ENCODE results near the gene SERPINB1. TPM values are rescaled to one million over a fixed set of nuclear protein-coding genes. Genes with fewer than 3 reads are reported as not detected.

The SERPINB1 gene
- total and polyA plus RNA-seq, 2 donors from 2014 or later, result 37.4 to 86.4 TPM

DNA sequence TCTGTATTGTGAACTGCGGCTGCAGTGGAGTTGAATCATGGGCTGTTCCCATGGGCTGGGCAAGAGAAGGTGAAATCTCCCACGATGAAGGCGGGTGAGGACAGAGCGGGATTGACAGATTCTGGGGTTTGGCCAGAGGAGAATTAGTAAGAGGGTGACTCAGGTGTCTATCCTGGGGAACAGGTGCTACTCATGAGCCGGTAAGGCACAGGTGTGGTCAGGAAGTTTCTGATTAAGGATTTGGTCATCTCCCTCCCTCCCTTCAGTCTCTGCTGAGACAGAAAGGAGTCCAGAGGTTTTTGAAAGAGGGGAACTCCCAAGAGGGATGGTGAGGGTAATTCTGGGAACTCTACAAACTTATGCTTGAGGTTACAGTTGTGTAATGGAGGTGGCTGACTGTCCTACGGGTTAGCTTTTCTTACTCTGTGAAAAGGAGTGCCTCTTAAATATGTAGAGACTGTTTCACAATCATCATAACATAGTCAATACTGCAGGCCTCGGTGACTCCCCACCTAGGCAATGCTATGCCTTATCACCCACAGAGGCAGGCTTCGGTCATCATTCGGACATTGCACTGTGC is 31.5 kb downstream of the SERPINB1 start:
- no peak overlapping the region for H3K27ac ChIP-seq (ENCODE audit: low read depth in 2 of 2, low read length in 2 of 2)
- H3K4me3 ChIP-seq (ENCODE audit: low read length in 3 of 3), result no peak overlapping the region
- no peaks in the 10 kb centered on the region for H3K36me3 ChIP-seq (ENCODE audit: control insufficient read depth in 2 of 3, insufficient read depth in 3 of 3, low read length in 3 of 3)
- intact Hi-C loops (cut with DNase I), result no loop called here
- TF ChIP-seq, protein P1, sequence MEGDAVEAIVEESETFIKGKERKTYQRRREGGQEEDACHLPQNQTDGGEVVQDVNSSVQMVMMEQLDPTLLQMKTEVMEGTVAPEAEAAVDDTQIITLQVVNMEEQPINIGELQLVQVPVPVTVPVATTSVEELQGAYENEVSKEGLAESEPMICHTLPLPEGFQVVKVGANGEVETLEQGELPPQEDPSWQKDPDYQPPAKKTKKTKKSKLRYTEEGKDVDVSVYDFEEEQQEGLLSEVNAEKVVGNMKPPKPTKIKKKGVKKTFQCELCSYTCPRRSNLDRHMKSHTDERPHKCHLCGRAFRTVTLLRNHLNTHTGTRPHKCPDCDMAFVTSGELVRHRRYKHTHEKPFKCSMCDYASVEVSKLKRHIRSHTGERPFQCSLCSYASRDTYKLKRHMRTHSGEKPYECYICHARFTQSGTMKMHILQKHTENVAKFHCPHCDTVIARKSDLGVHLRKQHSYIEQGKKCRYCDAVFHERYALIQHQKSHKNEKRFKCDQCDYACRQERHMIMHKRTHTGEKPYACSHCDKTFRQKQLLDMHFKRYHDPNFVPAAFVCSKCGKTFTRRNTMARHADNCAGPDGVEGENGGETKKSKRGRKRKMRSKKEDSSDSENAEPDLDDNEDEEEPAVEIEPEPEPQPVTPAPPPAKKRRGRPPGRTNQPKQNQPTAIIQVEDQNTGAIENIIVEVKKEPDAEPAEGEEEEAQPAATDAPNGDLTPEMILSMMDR (IDR thresholded peaks at IDR 0.05; ENCODE audit: borderline replicate concordance, extremely low read depth, insufficient read depth), result no peak
- H3K4me1 ChIP-seq (ENCODE audit: control insufficient read depth in 2 of 3, insufficient read depth in 2 of 3, low read depth in 1 of 3, low read length in 3 of 3), result peaks cover 0 to 3% (median 0%) of the 10 kb centered on the region in 3 donors
- no peak for FAIRE-seq
- H3K9me3 ChIP-seq (ENCODE audit: control insufficient read depth in 2 of 3, insufficient read depth in 1 of 3, low read length in 3 of 3), result no peaks in the 10 kb centered on the region
- no peak overlapping the region for H3K9ac ChIP-seq (ENCODE audit: low read length in 3 of 3)
- no peaks in the 10 kb centered on the region for H3K27me3 ChIP-seq (ENCODE audit: control insufficient read depth, insufficient read depth, low read length)
- no peak for DNase-seq

DNA sequence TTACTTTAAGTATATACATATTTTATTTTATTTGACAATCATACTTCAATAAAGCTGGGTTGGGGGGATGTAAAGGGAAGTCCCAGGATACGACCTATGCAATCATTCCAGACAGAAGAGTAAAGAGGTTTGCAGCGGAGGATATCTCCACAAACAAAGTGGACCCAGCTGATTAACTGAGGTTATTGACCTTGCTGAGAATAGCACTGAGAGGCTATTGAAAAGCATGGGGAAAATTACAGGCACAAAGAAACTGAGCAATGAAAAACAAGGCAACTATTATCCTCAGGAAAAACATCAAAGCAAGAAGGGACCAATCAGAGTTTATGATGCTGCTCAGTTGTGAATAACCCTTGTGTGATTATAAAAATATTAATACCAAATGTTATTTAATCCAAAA is 32.6 kb downstream of the SERPINB1 start:
- no peak for FAIRE-seq
- DNase-seq, result no peak
- H3K4me3 ChIP-seq (ENCODE audit: low read length in 3 of 3), result no peak overlapping the region
- TF ChIP-seq, protein P1 (IDR thresholded peaks at IDR 0.05; ENCODE audit: borderline replicate concordance, extremely low read depth, insufficient read depth), result no peak
- no peak overlapping the region for H3K27ac ChIP-seq (ENCODE audit: low read depth in 2 of 2, low read length in 2 of 2)
- H3K36me3 ChIP-seq (ENCODE audit: control insufficient read depth in 2 of 3, insufficient read depth in 3 of 3, low read length in 3 of 3), result no peaks in the 10 kb centered on the region
- intact Hi-C loops (cut with DNase I), result no loop called here
- H3K4me1 ChIP-seq (ENCODE audit: control insufficient read depth in 2 of 3, insufficient read depth in 2 of 3, low read depth in 1 of 3, low read length in 3 of 3), result peaks cover 0 to 13% (median 0%) of the 10 kb centered on the region in 3 donors
- no peak overlapping the region for H3K9ac ChIP-seq (ENCODE audit: low read length in 3 of 3)
- H3K9me3 ChIP-seq (ENCODE audit: control insufficient read depth in 2 of 3, insufficient read depth in 1 of 3, low read length in 3 of 3), result no peaks in the 10 kb centered on the region
- H3K27me3 ChIP-seq (ENCODE audit: control insufficient read depth, insufficient read depth, low read length), result no peaks in the 10 kb centered on the region

DNA sequence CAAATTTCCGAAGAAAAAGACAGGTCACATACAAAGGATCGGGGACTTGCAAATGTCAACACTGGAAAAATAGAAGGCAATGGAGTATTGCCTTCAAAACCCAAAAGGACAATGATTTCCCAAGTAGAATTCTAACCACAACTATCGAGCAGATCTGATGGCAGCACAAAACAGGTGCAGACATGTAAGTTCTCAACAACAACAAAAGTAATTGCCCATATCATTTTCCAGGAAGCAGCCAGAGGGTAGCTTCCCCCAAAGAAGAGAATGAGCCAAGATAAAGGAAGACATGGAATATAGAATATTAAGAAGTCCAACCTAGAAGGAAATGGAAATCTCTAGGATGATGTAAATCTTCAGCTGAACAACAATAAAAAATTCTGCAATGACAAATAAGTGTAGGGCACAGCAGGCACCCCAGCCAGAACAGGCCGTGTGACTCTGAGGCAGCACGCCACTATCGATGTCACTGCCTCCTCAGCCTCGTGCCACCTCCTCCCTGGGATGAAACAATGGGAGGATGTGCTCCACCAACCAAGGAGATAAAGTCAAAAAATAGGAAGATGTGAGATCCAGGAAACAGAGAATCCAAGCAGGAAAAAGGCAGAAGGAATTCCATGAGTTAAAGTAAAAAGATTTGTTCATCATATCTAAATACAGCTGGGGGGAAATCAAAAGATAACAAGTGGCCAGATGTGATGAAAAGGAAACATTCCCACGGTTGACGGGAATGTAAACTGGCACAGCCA is 34.1 kb downstream of the SERPINB1 start:
- H3K9ac ChIP-seq (ENCODE audit: low read length in 3 of 3), result no peak overlapping the region
- H3K27me3 ChIP-seq (ENCODE audit: control insufficient read depth, insufficient read depth, low read length), result no peaks in the 10 kb centered on the region
- no peak overlapping the region for H3K27ac ChIP-seq (ENCODE audit: low read depth in 2 of 2, low read length in 2 of 2)
- TF ChIP-seq, protein P1 (IDR thresholded peaks at IDR 0.05; ENCODE audit: borderline replicate concordance, extremely low read depth, insufficient read depth), result no peak
- FAIRE-seq (no peak), DNase-seq (peak in 4 of 5 donors; percentile 64 to 83 (median 74))
- intact Hi-C loops (cut with DNase I), result no loop called here
- H3K36me3 ChIP-seq (ENCODE audit: control insufficient read depth in 2 of 3, insufficient read depth in 3 of 3, low read length in 3 of 3), result no peaks in the 10 kb centered on the region
- H3K4me1 ChIP-seq (ENCODE audit: control insufficient read depth in 2 of 3, insufficient read depth in 2 of 3, low read depth in 1 of 3, low read length in 3 of 3), result peaks cover 0 to 14% (median 0%) of the 10 kb centered on the region in 3 donors
- no peaks in the 10 kb centered on the region for H3K9me3 ChIP-seq (ENCODE audit: control insufficient read depth in 2 of 3, insufficient read depth in 1 of 3, low read length in 3 of 3)
- H3K4me3 ChIP-seq (ENCODE audit: low read length in 3 of 3), result no peak overlapping the region

Data from kidney (tissue), 14 donors.